Stimulated activated CD4-positive, alpha-beta T cell treated with anti-CD3 and anti-CD28 coated beads, Interleukin-1b, Interleukin-23, amount 100 ng/mL, for 24 hours (primary cell): ENCODE data around the gene PARD3.

Experiments used
- DNase-seq, 4 experiments: peaks; one replicate each; pipeline ENCODE4 v3.0.0-alpha.2; 2020; ENCODE audit warnings: low read depth in 4 of 4, low spot score in 1 of 4

PARD3 gene

GRCh38 chr10:34152434-34152833 is 662.7 kb downstream of the PARD3 start:
- DNase-seq = no peak

GRCh38 chr10:34151931-34152330 is 663.2 kb downstream of the PARD3 start:
- no peak for DNase-seq

GRCh38 chr10:34151481-34151880 is 663.6 kb downstream of the PARD3 start:
- DNase-seq = no peak

- no peak for DNase-seq
Observed at GRCh38 chr10:34150103-34150502, 665.0 kb downstream of the PARD3 start.

- no peak for DNase-seq
Observed at GRCh38 chr10:34148305-34148657, 666.8 kb downstream of the PARD3 start.

GRCh38 chr10:34147641-34148304 is 667.3 kb downstream of the PARD3 start:
- no peak for DNase-seq

GRCh38 chr10:34145715-34146114 is 669.4 kb downstream of the PARD3 start:
- no peak for DNase-seq

- no peak for DNase-seq
Observed at GRCh38 chr10:34143466-34143865, 671.6 kb downstream of the PARD3 start.

- DNase-seq = no peak
Observed at GRCh38 chr10:34141032-34141680, 673.9 kb downstream of the PARD3 start.

GRCh38 chr10:34139559-34139958 is 675.5 kb downstream of the PARD3 start:
- DNase-seq = no peak

- DNase-seq = no peak
Observed at GRCh38 chr10:34137955-34138354, 677.1 kb downstream of the PARD3 start.

GRCh38 chr10:34137201-34137600 is 677.9 kb downstream of the PARD3 start:
- DNase-seq = no peak

- DNase-seq = no peak
Observed at GRCh38 chr10:34135515-34135914, 679.6 kb downstream of the PARD3 start.

- DNase-seq = no peak
Observed at GRCh38 chr10:34134602-34135001, 680.5 kb downstream of the PARD3 start.

GRCh38 chr10:34133406-34133805 is 681.7 kb downstream of the PARD3 start:
- no peak for DNase-seq

- no peak for DNase-seq
Observed at GRCh38 chr10:34131152-34131551, 683.9 kb downstream of the PARD3 start.

GRCh38 chr10:34127676-34128075 is 687.4 kb downstream of the PARD3 start:
- no peak for DNase-seq

GRCh38 chr10:34126371-34127151 is 688.5 kb downstream of the PARD3 start:
- no peak for DNase-seq

- DNase-seq = no peak
Observed at GRCh38 chr10:34125702-34126101, 689.4 kb downstream of the PARD3 start.

GRCh38 chr10:34124522-34125035 is 690.5 kb downstream of the PARD3 start:
- no peak for DNase-seq

- no peak for DNase-seq
Observed at GRCh38 chr10:34121781-34122622, 693.1 kb downstream of the PARD3 start.
